Pons (tissue), 1 donor: ENCODE results near the gene LIMS1.
"Not testable (repeated sequence)": the region's sequence is repeated elsewhere in the genome, so short reads cannot be mapped to it uniquely, and the experiment has no call there.

ENCODE experiments used
- DNase-seq: peaks from one replicate; pipeline ENCODE4 v3.0.0-alpha.2; 2016; ENCODE audit warnings: low spot score

Gene LIMS1

GRCh38 chr2:108634576-108635160, 100.4 kb downstream of the LIMS1 start:
- no peak for DNase-seq

- no peak for DNase-seq
Measured at GRCh38 chr2:108635630-108636354, 101.5 kb downstream of the LIMS1 start.

GRCh38 chr2:108637304-108637669, 103.0 kb downstream of the LIMS1 start:
- DNase-seq: peak; percentile 89

GRCh38 chr2:108640731-108641130, 106.5 kb downstream of the LIMS1 start:
- DNase-seq: no peak

GRCh38 chr2:108641756-108642155, 107.5 kb downstream of the LIMS1 start:
- no peak for DNase-seq

GRCh38 chr2:108643261-108643849, 109.1 kb downstream of the LIMS1 start:
- DNase-seq: no peak

- DNase-seq: not testable (repeated sequence)
Measured at GRCh38 chr2:108643862-108644261, 109.6 kb downstream of the LIMS1 start.

GRCh38 chr2:108644446-108644845, 110.2 kb downstream of the LIMS1 start:
- not testable (repeated sequence) for DNase-seq

GRCh38 chr2:108648796-108649195, 114.5 kb downstream of the LIMS1 start:
- not testable (repeated sequence) for DNase-seq

GRCh38 chr2:108650465-108650864, 116.2 kb downstream of the LIMS1 start:
- not testable (repeated sequence) for DNase-seq

GRCh38 chr2:108651468-108651867, 117.2 kb downstream of the LIMS1 start:
- not testable (repeated sequence) for DNase-seq

GRCh38 chr2:108652187-108652931, 118.1 kb downstream of the LIMS1 start:
- DNase-seq: not testable (repeated sequence)

GRCh38 chr2:108653425-108653824, 119.2 kb downstream of the LIMS1 start:
- not testable (repeated sequence) for DNase-seq

GRCh38 chr2:108653849-108654248, 119.6 kb downstream of the LIMS1 start:
- DNase-seq: not testable (repeated sequence)

GRCh38 chr2:108654521-108655125, 120.4 kb downstream of the LIMS1 start:
- DNase-seq: not testable (repeated sequence)

- DNase-seq: not testable (repeated sequence)
Measured at GRCh38 chr2:108655270-108655669, 121.0 kb downstream of the LIMS1 start.

- not testable (repeated sequence) for DNase-seq
Measured at GRCh38 chr2:108656282-108656681, 122.0 kb downstream of the LIMS1 start.

GRCh38 chr2:108657517-108657916, 123.2 kb downstream of the LIMS1 start:
- not testable (repeated sequence) for DNase-seq

GRCh38 chr2:108658553-108658952, 124.3 kb downstream of the LIMS1 start:
- DNase-seq: not testable (repeated sequence)

GRCh38 chr2:108661493-108661892, 127.2 kb downstream of the LIMS1 start:
- DNase-seq: not testable (repeated sequence)

GRCh38 chr2:108662207-108662612, 127.9 kb downstream of the LIMS1 start:
- DNase-seq: not testable (repeated sequence)

GRCh38 chr2:108663346-108663745, 129.1 kb downstream of the LIMS1 start:
- DNase-seq: not testable (repeated sequence)
